Right atrium auricular region (tissue), 2 donors: ENCODE measurements around the gene PAQR9. TPM values are rescaled to one million over a fixed set of nuclear protein-coding genes. Genes with fewer than 3 reads are reported as not detected.

Experiments
- DNase-seq: peaks from one replicate; pipeline ENCODE4 v3.0.0-alpha.2; 2019; ENCODE audit warnings: low spot score
- H3K27ac ChIP-seq, 2 donors: fragments of 200-600 bp; sonication (generic); 1 replicate in 1 of 2; 2 replicates in 1 of 2; pipeline ENCODE4 v1.5.1; 2016 to 2019
- H3K27me3 ChIP-seq, 2 donors: fragments of 200-600 bp; sonication (generic); one replicate each; pipeline versions ENCODE4 v1.5.1 to v1.6.0; 2017 to 2019
- H3K36me3 ChIP-seq: fragments of 200-600 bp; sonication (generic); one replicate; pipeline ENCODE4 v1.5.1; 2016
- H3K4me1 ChIP-seq, 2 donors: fragments of 200-600 bp; sonication (generic); one replicate each; pipeline versions ENCODE4 v1.5.1 to v1.6.0; 2017 to 2019
- H3K4me3 ChIP-seq, 2 donors: fragments of 200-600 bp; sonication (generic); 1 replicate in 1 of 2; 2 replicates in 1 of 2; pipeline ENCODE4 v1.5.1; 2017 to 2019; ENCODE audit warnings: mild to moderate bottlenecking in 1 of 2, moderate library complexity in 1 of 2
- H3K9me3 ChIP-seq, 2 donors: fragments of 200-600 bp; sonication (generic); one replicate each; pipeline ENCODE4 v1.5.1; 2019
- CTCF ChIP-seq, 2 donors: fragments of 200-600 bp; sonication (generic); IDR thresholded peaks; one replicate each; pipeline ENCODE4 v1.5.1; 2019; ENCODE audit warnings: antibody characterized with exemption in 2 of 2
- total RNA-seq, 2 donors: library from RNA; depleted of rRNA; stranded (reverse); fragments of >200 nt; gene quantifications; one replicate each; pipeline ENCODE4 v1.1.0, GENCODE V29; 2016

Gene PAQR9
- total RNA-seq, 2 donors from 2014 or later, result 5.7 to 23.0 TPM

GRCh38 chr3:142972092-142972753, 8.7 kb upstream of the PAQR9 start:
- Histone ChIP-seq H3K27me3 (no peaks in the 10 kb centered on the region), H3K4me3 (no peak overlapping the region), H3K4me1 (peaks cover 0 to 29% of the 10 kb centered on the region in 2 donors), H3K27ac (peak overlapping the region; percentile 67 to 68), H3K36me3 (no peaks in the 10 kb centered on the region), H3K9me3 (no peaks in the 10 kb centered on the region)
- DNase-seq, result no peak
- TF ChIP-seq CTCF (IDR thresholded peaks at IDR 0.05), result no peak

GRCh38 chr3:142971431-142971830, 8.0 kb upstream of the PAQR9 start:
- no peak for DNase-seq
- H3K27me3 ChIP-seq, result no peaks in the 10 kb centered on the region
- no peak for TF ChIP-seq CTCF (IDR thresholded peaks at IDR 0.05)
- H3K4me3 ChIP-seq, result no peak overlapping the region
- H3K4me1 ChIP-seq, result peaks cover 0 to 25% of the 10 kb centered on the region in 2 donors
- no peaks in the 10 kb centered on the region for H3K9me3 ChIP-seq
- no peaks in the 10 kb centered on the region for H3K36me3 ChIP-seq
- no peak overlapping the region for H3K27ac ChIP-seq

- no peak for TF ChIP-seq CTCF (IDR thresholded peaks at IDR 0.05)
- Histone ChIP-seq H3K4me1 (peaks cover 0 to 23% of the 10 kb centered on the region in 2 donors), H3K36me3 (no peaks in the 10 kb centered on the region), H3K27me3 (no peaks in the 10 kb centered on the region), H3K27ac (no peak overlapping the region), H3K9me3 (no peaks in the 10 kb centered on the region), H3K4me3 (no peak overlapping the region)
- no peak for DNase-seq
Measured at GRCh38 chr3:142968319-142969025, 5.0 kb upstream of the PAQR9 start.

GRCh38 chr3:142966808-142967207, 3.3 kb upstream of the PAQR9 start:
- Histone ChIP-seq H3K36me3 (no peaks in the 10 kb centered on the region), H3K27me3 (no peaks in the 10 kb centered on the region), H3K9me3 (no peaks in the 10 kb centered on the region), H3K4me3 (no peak overlapping the region), H3K4me1 (peaks cover 0 to 21% of the 10 kb centered on the region in 2 donors), H3K27ac (no peak overlapping the region)
- no peak for TF ChIP-seq CTCF (IDR thresholded peaks at IDR 0.05)
- no peak for DNase-seq

GRCh38 chr3:142965581-142965980, 2.1 kb upstream of the PAQR9 start:
- Histone ChIP-seq H3K4me3 (no peak overlapping the region), H3K27me3 (no peaks in the 10 kb centered on the region), H3K9me3 (no peaks in the 10 kb centered on the region), H3K27ac (no peak overlapping the region), H3K4me1 (peaks cover 0 to 20% of the 10 kb centered on the region in 2 donors), H3K36me3 (no peaks in the 10 kb centered on the region)
- DNase-seq, result no peak
- no peak for TF ChIP-seq CTCF (IDR thresholded peaks at IDR 0.05)
